Liver (tissue), 9 donors: Measurements from ENCODE around the gene UPK3A. TPM values are rescaled to one million over a fixed set of nuclear protein-coding genes. Genes with fewer than 3 reads are reported as not detected.
"Not testable (repeated sequence)": the region's sequence is repeated elsewhere in the genome, so short reads cannot be mapped to it uniquely, and the experiment has no call there.

Experiments used
- DNase-seq: peaks from one replicate; pipeline ENCODE4 v3.0.0-alpha.2; 2017; ENCODE audit warnings: low spot score
- H3K27ac ChIP-seq, 2 donors: one replicate each; pipeline ENCODE4 v1.7.0; 2013; ENCODE audit warnings: inconsistent platforms in 2 of 2, low read length in 2 of 2, control low read depth in 1 of 2, low read depth in 1 of 2, mild to moderate bottlenecking in 1 of 2
- H3K27me3 ChIP-seq, 4 donors: one replicate each; pipeline versions ENCODE4 v1.6.1 to v1.7.0; 2013; ENCODE audit warnings: low read length in 3 of 4, inconsistent platforms in 1 of 4, mild to moderate bottlenecking in 1 of 4, moderate library complexity in 1 of 4; ENCODE audit not compliant: control insufficient read depth in 4 of 4, insufficient read depth in 4 of 4
- H3K36me3 ChIP-seq, 4 donors: one replicate each; pipeline versions ENCODE4 v1.6.1 to v1.7.0; 2013; ENCODE audit warnings: low read length in 3 of 4, mild to moderate bottlenecking in 3 of 4, low read depth in 1 of 4, moderate library complexity in 1 of 4; ENCODE audit not compliant: control insufficient read depth in 4 of 4, insufficient read depth in 3 of 4
- H3K4me1 ChIP-seq, 4 donors: one replicate each; pipeline versions ENCODE4 v1.6.1 to v1.7.0; 2013; ENCODE audit warnings: low read length in 3 of 4, mild to moderate bottlenecking in 3 of 4, moderate library complexity in 1 of 4; ENCODE audit not compliant: control insufficient read depth in 4 of 4, insufficient read depth in 4 of 4
- H3K4me3 ChIP-seq, 3 donors: one replicate each; pipeline versions ENCODE4 v1.6.1 to v1.7.0; 2013; ENCODE audit warnings: low read length in 3 of 3, control low read depth in 1 of 3, low read depth in 1 of 3, mild to moderate bottlenecking in 1 of 3
- H3K9ac ChIP-seq, 2 donors: one replicate each; pipeline ENCODE4 v1.7.0; 2013; ENCODE audit warnings: low read length in 2 of 2, mild to moderate bottlenecking in 2 of 2, moderate library complexity in 2 of 2, control low read depth in 1 of 2, low read depth in 1 of 2
- H3K9me3 ChIP-seq, 4 donors: one replicate each; pipeline versions ENCODE4 v1.6.1 to v1.7.0; 2013; ENCODE audit warnings: low read length in 3 of 4; ENCODE audit not compliant: control insufficient read depth in 4 of 4
- EGR1 ChIP-seq, 2 donors: IDR thresholded peaks; 2 replicates each; pipeline ENCODE4 v1.6.1; 2016 to 2018; ENCODE audit warnings: antibody characterized with exemption in 2 of 2, low read depth in 2 of 2
- FOXA1 ChIP-seq: IDR thresholded peaks from 2 replicates; pipeline ENCODE4 v1.6.1; 2016; ENCODE audit warnings: antibody characterized with exemption
- FOXA2 ChIP-seq: IDR thresholded peaks from 2 replicates; pipeline ENCODE4 v1.6.1; 2016; ENCODE audit warnings: antibody characterized with exemption
- GABPA ChIP-seq, 2 donors: IDR thresholded peaks in 1 of 2; conservative IDR thresholded peaks in 1 of 2; 2 replicates each; pipeline ENCODE4 v1.6.1; 2016; ENCODE audit warnings: antibody characterized with exemption in 2 of 2, mild to moderate bottlenecking in 1 of 2, moderate library complexity in 1 of 2
- HNF4A ChIP-seq, 2 donors: conservative IDR thresholded peaks; 2 replicates each; pipeline ENCODE4 v1.6.1; 2016; ENCODE audit warnings: antibody characterized with exemption in 2 of 2, mild to moderate bottlenecking in 2 of 2
- HNF4G ChIP-seq: IDR thresholded peaks from 2 replicates; pipeline ENCODE4 v1.6.1; 2016; ENCODE audit warnings: antibody characterized with exemption
- JUND ChIP-seq, 2 donors: IDR thresholded peaks; 2 replicates each; pipeline ENCODE4 v1.6.1; 2016; ENCODE audit warnings: antibody characterized with exemption in 2 of 2
- NR2F2 ChIP-seq: IDR thresholded peaks from 2 replicates; pipeline ENCODE4 v1.6.1; 2016; ENCODE audit warnings: antibody characterized with exemption
- RAD21 ChIP-seq, 2 donors: IDR thresholded peaks; 2 replicates each; pipeline ENCODE4 v1.6.1; 2016; ENCODE audit warnings: antibody characterized with exemption in 2 of 2, mild to moderate bottlenecking in 2 of 2
- RXRA ChIP-seq, 2 donors: IDR thresholded peaks; 2 replicates each; pipeline ENCODE4 v1.6.1; 2017 to 2018; ENCODE audit warnings: antibody characterized with exemption in 2 of 2, mild to moderate bottlenecking in 1 of 2
- SP1 ChIP-seq: IDR thresholded peaks from 2 replicates; pipeline ENCODE4 v1.6.1; 2018; ENCODE audit warnings: antibody characterized with exemption, mild to moderate bottlenecking
- TAF1 ChIP-seq: conservative IDR thresholded peaks from 2 replicates; pipeline ENCODE4 v1.6.1; 2016; ENCODE audit warnings: antibody characterized with exemption, mild to moderate bottlenecking
- YY1 ChIP-seq: IDR thresholded peaks from 2 replicates; pipeline ENCODE4 v1.6.1; 2016; ENCODE audit warnings: antibody characterized with exemption, mild to moderate bottlenecking
- WGBS: extraction: QIAGEN DNeasy Blood & Tissue Kit; methylation state at CpG from one replicate; pipeline ENCODE4 v1.1.7; 2013; 5-methylcytosine and 5-hydroxymethylcytosine counted together
- polyA plus RNA-seq, 2 donors: library from polyadenylated mRNA; stranded (reverse) in 1 of 2; unstranded in 1 of 2; fragments of 200-250 nt in 1 of 2; fragments of >200 nt in 1 of 2; fragmentation: Nextera tagmentation in 1 of 2; extraction: Ambion mirVana in 1 of 2; gene quantifications; one replicate each; pipeline versions ENCODE4 v1.2.1 to v1.2.3, GENCODE V29; 2013 to 2015
- total RNA-seq, 2 donors: library from RNA; depleted of rRNA; stranded (reverse); fragments of >200 nt; gene quantifications; one replicate each; pipeline ENCODE4 v1.2.3, GENCODE V29; 2014
- TF ChIP-seq, protein P1 (sequence below): fragments of 150-350 bp; IDR thresholded peaks from 2 replicates; pipeline ENCODE4 v1.5.1; 2017; ENCODE audit warnings: improper control_type of control experiment, low read depth, low read length; ENCODE audit not compliant: missing input control
- TF ChIP-seq, protein P2 (sequence below): IDR thresholded peaks from 2 replicates; pipeline ENCODE4 v1.6.1; 2016; ENCODE audit warnings: antibody characterized with exemption
- TF ChIP-seq, protein P3 (sequence below): IDR thresholded peaks from 2 replicates; pipeline ENCODE4 v1.6.1; 2016; ENCODE audit warnings: antibody characterized with exemption
- TF ChIP-seq, protein P4 (sequence below): IDR thresholded peaks from 2 replicates; pipeline ENCODE4 v1.6.1; 2016; ENCODE audit warnings: antibody characterized with exemption
- TF ChIP-seq, protein P5 (sequence below): IDR thresholded peaks from 2 replicates; pipeline ENCODE4 v1.6.1; 2016; ENCODE audit warnings: antibody characterized with exemption, mild to moderate bottlenecking
- donor health status: healthy.
- donor health status: healthy.
- donor health status: healthy.
- donor health status: healthy.
- donor health status: healthy.

Gene UPK3A
- total and polyA plus RNA-seq, 4 donors = 0.42 TPM; not detected in 3

DNA sequence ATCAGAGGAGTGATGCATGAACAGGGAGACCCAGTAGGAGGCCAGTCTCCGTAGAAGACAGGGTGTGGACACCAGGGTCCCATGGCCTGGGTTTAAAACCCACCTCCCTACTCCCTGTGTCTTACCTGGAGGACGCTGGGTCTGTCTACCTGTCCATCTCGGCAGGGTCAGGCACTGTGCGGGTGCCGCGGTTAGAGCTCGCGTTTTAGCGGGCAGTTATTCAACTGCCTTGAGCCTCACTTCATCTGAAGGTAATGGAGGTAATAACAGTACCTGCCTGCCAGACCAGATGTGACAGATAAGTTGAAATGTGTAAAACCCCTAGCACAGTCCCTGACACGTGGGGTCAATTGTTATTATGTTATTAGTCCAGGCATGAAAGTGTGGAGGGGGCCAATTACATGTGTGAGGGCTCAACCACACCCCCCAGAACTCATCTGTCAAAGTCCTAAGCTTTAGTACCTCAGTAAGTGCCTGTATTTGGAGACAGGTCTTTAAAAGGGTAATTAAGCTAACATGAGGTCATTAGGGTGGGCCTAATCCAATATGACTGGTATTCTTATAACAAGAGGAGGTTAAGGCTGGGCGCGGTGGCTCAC, 8.1 kb upstream of the UPK3A start:
- Histone ChIP-seq H3K9ac (no peak overlapping the region), H3K36me3 (no peaks in the 10 kb centered on the region), H3K9me3 (no peaks in the 10 kb centered on the region), H3K4me3 (no peak overlapping the region), H3K27ac (no peak overlapping the region), H3K4me1 (no peaks in the 10 kb centered on the region), H3K27me3 (no peaks in the 10 kb centered on the region)
- no peak for DNase-seq
- 87% methylated on average over 12 of the region's 12 CpGs for WGBS
- TF ChIP-seq JUND (IDR thresholded peaks at IDR 0.05) (no peak), SP1 (no peak), YY1 (no peak), HNF4A (conservative IDR thresholded peaks at IDR 0.05) (no peak), NR2F2 (no peak), GABPA (IDR thresholded peaks at IDR 0.05 in 1 of 2, conservative IDR thresholded peaks at IDR 0.05 in 1 of 2) (no peak), RAD21 (IDR thresholded peaks at IDR 0.05) (no peak), FOXA2 (no peak), HNF4G (no peak), FOXA1 (no peak), EGR1 (IDR thresholded peaks at IDR 0.05; ENCODE audit: low read depth in 2 of 2) (no peak), TAF1 (no peak), RXRA (IDR thresholded peaks at IDR 0.05) (no peak)
- TF ChIP-seq, protein P1, sequence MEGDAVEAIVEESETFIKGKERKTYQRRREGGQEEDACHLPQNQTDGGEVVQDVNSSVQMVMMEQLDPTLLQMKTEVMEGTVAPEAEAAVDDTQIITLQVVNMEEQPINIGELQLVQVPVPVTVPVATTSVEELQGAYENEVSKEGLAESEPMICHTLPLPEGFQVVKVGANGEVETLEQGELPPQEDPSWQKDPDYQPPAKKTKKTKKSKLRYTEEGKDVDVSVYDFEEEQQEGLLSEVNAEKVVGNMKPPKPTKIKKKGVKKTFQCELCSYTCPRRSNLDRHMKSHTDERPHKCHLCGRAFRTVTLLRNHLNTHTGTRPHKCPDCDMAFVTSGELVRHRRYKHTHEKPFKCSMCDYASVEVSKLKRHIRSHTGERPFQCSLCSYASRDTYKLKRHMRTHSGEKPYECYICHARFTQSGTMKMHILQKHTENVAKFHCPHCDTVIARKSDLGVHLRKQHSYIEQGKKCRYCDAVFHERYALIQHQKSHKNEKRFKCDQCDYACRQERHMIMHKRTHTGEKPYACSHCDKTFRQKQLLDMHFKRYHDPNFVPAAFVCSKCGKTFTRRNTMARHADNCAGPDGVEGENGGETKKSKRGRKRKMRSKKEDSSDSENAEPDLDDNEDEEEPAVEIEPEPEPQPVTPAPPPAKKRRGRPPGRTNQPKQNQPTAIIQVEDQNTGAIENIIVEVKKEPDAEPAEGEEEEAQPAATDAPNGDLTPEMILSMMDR = no peak
- TF ChIP-seq, protein P2, sequence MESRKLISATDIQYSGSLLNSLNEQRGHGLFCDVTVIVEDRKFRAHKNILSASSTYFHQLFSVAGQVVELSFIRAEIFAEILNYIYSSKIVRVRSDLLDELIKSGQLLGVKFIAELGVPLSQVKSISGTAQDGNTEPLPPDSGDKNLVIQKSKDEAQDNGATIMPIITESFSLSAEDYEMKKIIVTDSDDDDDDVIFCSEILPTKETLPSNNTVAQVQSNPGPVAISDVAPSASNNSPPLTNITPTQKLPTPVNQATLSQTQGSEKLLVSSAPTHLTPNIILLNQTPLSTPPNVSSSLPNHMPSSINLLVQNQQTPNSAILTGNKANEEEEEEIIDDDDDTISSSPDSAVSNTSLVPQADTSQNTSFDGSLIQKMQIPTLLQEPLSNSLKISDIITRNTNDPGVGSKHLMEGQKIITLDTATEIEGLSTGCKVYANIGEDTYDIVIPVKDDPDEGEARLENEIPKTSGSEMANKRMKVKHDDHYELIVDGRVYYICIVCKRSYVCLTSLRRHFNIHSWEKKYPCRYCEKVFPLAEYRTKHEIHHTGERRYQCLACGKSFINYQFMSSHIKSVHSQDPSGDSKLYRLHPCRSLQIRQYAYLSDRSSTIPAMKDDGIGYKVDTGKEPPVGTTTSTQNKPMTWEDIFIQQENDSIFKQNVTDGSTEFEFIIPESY = no peak
- TF ChIP-seq, protein P3, sequence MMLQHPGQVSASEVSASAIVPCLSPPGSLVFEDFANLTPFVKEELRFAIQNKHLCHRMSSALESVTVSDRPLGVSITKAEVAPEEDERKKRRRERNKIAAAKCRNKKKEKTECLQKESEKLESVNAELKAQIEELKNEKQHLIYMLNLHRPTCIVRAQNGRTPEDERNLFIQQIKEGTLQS = no peak
- TF ChIP-seq, protein P4, sequence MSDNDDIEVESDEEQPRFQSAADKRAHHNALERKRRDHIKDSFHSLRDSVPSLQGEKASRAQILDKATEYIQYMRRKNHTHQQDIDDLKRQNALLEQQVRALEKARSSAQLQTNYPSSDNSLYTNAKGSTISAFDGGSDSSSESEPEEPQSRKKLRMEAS = no peak
- TF ChIP-seq, protein P5, sequence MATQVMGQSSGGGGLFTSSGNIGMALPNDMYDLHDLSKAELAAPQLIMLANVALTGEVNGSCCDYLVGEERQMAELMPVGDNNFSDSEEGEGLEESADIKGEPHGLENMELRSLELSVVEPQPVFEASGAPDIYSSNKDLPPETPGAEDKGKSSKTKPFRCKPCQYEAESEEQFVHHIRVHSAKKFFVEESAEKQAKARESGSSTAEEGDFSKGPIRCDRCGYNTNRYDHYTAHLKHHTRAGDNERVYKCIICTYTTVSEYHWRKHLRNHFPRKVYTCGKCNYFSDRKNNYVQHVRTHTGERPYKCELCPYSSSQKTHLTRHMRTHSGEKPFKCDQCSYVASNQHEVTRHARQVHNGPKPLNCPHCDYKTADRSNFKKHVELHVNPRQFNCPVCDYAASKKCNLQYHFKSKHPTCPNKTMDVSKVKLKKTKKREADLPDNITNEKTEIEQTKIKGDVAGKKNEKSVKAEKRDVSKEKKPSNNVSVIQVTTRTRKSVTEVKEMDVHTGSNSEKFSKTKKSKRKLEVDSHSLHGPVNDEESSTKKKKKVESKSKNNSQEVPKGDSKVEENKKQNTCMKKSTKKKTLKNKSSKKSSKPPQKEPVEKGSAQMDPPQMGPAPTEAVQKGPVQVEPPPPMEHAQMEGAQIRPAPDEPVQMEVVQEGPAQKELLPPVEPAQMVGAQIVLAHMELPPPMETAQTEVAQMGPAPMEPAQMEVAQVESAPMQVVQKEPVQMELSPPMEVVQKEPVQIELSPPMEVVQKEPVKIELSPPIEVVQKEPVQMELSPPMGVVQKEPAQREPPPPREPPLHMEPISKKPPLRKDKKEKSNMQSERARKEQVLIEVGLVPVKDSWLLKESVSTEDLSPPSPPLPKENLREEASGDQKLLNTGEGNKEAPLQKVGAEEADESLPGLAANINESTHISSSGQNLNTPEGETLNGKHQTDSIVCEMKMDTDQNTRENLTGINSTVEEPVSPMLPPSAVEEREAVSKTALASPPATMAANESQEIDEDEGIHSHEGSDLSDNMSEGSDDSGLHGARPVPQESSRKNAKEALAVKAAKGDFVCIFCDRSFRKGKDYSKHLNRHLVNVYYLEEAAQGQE = no peak

DNA sequence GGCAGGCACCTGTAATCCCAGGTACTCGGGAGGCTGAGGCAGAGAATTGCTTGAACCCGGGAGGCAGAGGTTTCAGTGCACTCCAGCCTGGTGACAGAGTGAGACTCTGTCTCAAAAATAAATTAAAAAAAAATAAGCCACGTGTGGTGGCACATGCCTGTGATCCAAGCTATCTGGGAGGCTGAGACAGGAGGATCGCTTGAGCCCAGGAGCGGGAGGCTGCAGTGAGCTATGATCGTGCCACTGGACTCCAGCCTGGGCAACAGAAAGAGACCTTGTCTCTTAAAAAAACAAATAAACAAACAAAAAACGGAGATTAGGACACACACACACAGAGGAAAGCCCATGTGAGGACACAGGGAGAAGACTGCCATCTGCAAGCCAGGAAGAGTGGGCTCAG, 7.0 kb upstream of the UPK3A start:
- H3K9ac ChIP-seq, H3K9me3 ChIP-seq, H3K4me1 ChIP-seq, H3K27me3 ChIP-seq, DNase-seq, H3K4me3 ChIP-seq, H3K27ac ChIP-seq, H3K36me3 ChIP-seq: not testable (repeated sequence)
- 75% methylated on average over 7 of the region's 7 CpGs for WGBS
